Kidney (tissue), 14 donors: ENCODE measurements around the gene MYL12A. TPM values are rescaled to one million over a fixed set of nuclear protein-coding genes. Genes with fewer than 3 reads are reported as not detected.
A peak's percentile ranks its signal among the peaks of the same experiment; 100 is the strongest.

Experiments used
- DNase-seq, 5 donors: peaks; one replicate each; pipeline ENCODE4 v3.0.0-alpha.2; 2013 to 2020
- FAIRE-seq: peaks from 2 replicates; lab custom pipeline; 2012; peaks lifted over from hg19 to GRCh38; lab: Jason Lieb, UNC
- H3K27ac ChIP-seq, 2 donors: one replicate each; pipeline ENCODE4 v1.7.0; 2013; ENCODE audit warnings: low read depth in 2 of 2, low read length in 2 of 2, inconsistent platforms in 1 of 2
- H3K27me3 ChIP-seq: one replicate; pipeline ENCODE4 v1.7.1; 2013; ENCODE audit warnings: low read length, inconsistent platforms; ENCODE audit not compliant: control insufficient read depth, insufficient read depth
- H3K36me3 ChIP-seq, 3 donors: one replicate each; pipeline versions ENCODE4 v1.7.0 to v1.7.1; 2013; ENCODE audit warnings: low read length in 3 of 3, control low read depth in 1 of 3, inconsistent platforms in 1 of 3; ENCODE audit not compliant: insufficient read depth in 3 of 3, control insufficient read depth in 2 of 3
- H3K4me1 ChIP-seq, 3 donors: one replicate each; pipeline versions ENCODE4 v1.7.0 to v1.7.1; 2013; ENCODE audit warnings: low read length in 3 of 3, inconsistent platforms in 1 of 3, low read depth in 1 of 3; ENCODE audit not compliant: control insufficient read depth in 2 of 3, insufficient read depth in 2 of 3
- H3K4me3 ChIP-seq, 3 donors: one replicate each; pipeline versions ENCODE4 v1.7.0 to v1.8.1; 2013; ENCODE audit warnings: low read length in 3 of 3, control low read depth in 1 of 3, inconsistent platforms in 1 of 3
- H3K9ac ChIP-seq, 3 donors: one replicate each; pipeline versions ENCODE4 v1.7.0 to v1.7.1; 2013; ENCODE audit warnings: low read length in 3 of 3, control low read depth in 1 of 3, inconsistent platforms in 1 of 3
- H3K9me3 ChIP-seq, 3 donors: one replicate each; pipeline versions ENCODE4 v1.7.0 to v1.7.1; 2013; ENCODE audit warnings: low read length in 3 of 3, control low read depth in 1 of 3, inconsistent platforms in 1 of 3; ENCODE audit not compliant: control insufficient read depth in 2 of 3, insufficient read depth in 1 of 3
- CTCF ChIP-seq: IDR thresholded peaks from 3 replicates; pipeline ENCODE4 v1.5.1; 2012; ENCODE audit warnings: mild to moderate bottlenecking, moderate library complexity, borderline replicate concordance; ENCODE audit not compliant: insufficient read depth; ENCODE audit errors: extremely low read depth
- intact Hi-C: fragments of 100-400 bp; cut with DNase I; formaldehyde crosslinking; loops from one replicate; pipeline ENCODE4 v1.11.1; 2022
- polyA plus RNA-seq: library from polyadenylated mRNA; stranded (reverse); fragments of 350-450 nt; fragmentation: Illumina TruSeq; extraction: RNeasy Lipid Tissue Mini Kit (QIAGEN cat#74804); gene quantifications from one replicate; pipeline ENCODE4 v1.2.3, GENCODE V29; 2014; ENCODE audit warnings: low read depth, low replicate concordance; ENCODE audit not compliant: insufficient read depth
- total RNA-seq: library from RNA; stranded (reverse); fragmentation: NEBNext Ultra II Directional; extraction: Animal tissue kit (Norgen Biotek cat#: 25700); gene quantifications from one replicate; pipeline ENCODE4 v1.2.1, GENCODE V29; 2021
- donor health status: control.
- donor health status: control.
- donor health status: control.
- donor health status: control.
- donor health status: control.
- donor health status: DM: yes; HTN: yes; CAD: no.
- donor health status: Normal renal cell carcinoma (clear cell type).

MYL12A gene
- total and polyA plus RNA-seq, 2 donors from 2014 or later = 442 to 450 TPM

- Histone ChIP-seq H3K9me3 (no peaks in the 10 kb centered on the region), H3K27ac (peak overlapping the region in 1 of 2 donors; percentile 7), H3K4me1 (peaks cover 0 to 53% (median 38%) of the 10 kb centered on the region in 3 donors), H3K36me3 (peaks cover 0 to 4% (median 0%) of the 10 kb centered on the region in 3 donors), H3K4me3 (peak overlapping the region in 1 of 3 donors; percentile 7), H3K9ac (no peak overlapping the region), H3K27me3 (no peaks in the 10 kb centered on the region)
- TF ChIP-seq CTCF = no peak
- DNase-seq (no peak), FAIRE-seq (no peak)
- intact Hi-C loops = no loop called here
These were observed 20.7 kb downstream of the MYL12A start for GRCh38 chr18:3268306-3268705.

GRCh38 chr18:3269241-3269913, 21.8 kb downstream of the MYL12A start:
- TF ChIP-seq CTCF = no peak
- peak overlapping the region in 1 of 2 donors; percentile 21 for H3K27ac ChIP-seq
- no peak for DNase-seq
- H3K4me1 ChIP-seq = peaks cover 0 to 46% (median 33%) of the 10 kb centered on the region in 3 donors
- no peak overlapping the region for H3K4me3 ChIP-seq
- no peaks in the 10 kb centered on the region for H3K9me3 ChIP-seq
- peaks cover 0 to 10% (median under 1%) of the 10 kb centered on the region in 3 donors for H3K36me3 ChIP-seq
- no peak for FAIRE-seq
- intact Hi-C loops = no loop called here
- no peaks in the 10 kb centered on the region for H3K27me3 ChIP-seq
- no peak overlapping the region for H3K9ac ChIP-seq

GRCh38 chr18:3269914-3270299, 22.3 kb downstream of the MYL12A start:
- Histone ChIP-seq H3K27ac (no peak overlapping the region), H3K27me3 (no peaks in the 10 kb centered on the region), H3K9ac (no peak overlapping the region), H3K36me3 (peaks cover 2 to 15% (median 6%) of the 10 kb centered on the region in 3 donors), H3K4me1 (peaks cover 0 to 41% (median 32%) of the 10 kb centered on the region in 3 donors), H3K9me3 (no peaks in the 10 kb centered on the region), H3K4me3 (no peak overlapping the region)
- no peak for DNase-seq
- TF ChIP-seq CTCF = no peak
- no peak for FAIRE-seq
- intact Hi-C loops = loop anchor here (10.0 kb wide), 1 partner anchor 185 kb away; the partner anchor contains the start of gene TGIF1
